HCT116 (cell line): ENCODE data around the gene ANKRD62. TPM values are rescaled to one million over a fixed set of nuclear protein-coding genes. Genes with fewer than 3 reads are reported as not detected.

Experiments
- ATAC-seq: fragments of 200-7000 bp; cut with Tn5 transposase; 2 replicates; pipeline ENCODE4 v1.9.1; 2020; ENCODE audit warnings: mild to moderate bottlenecking, moderate library complexity
- BruUV-seq: library from RNA; stranded (reverse); fragments of 400-500 nt; replicated peaks from 2 replicates; lab custom pipeline; 2021; lab: Mats Ljungman, UMichigan
- CTCF ChIA-PET: fragments of 300-600 bp; sonication (Branson Sonifier 250); formaldehyde crosslinking; loops from one replicate; lab custom pipeline; 2021; ENCODE audit warnings: antibody characterized with exemption; lab: Charles Lee
- POLR2A ChIA-PET: fragments of 300-600, 350-600 bp; sonication (Branson Sonifier 250); formaldehyde crosslinking; loops from one replicate; lab custom pipeline; 2021; ENCODE audit warnings: antibody characterized with exemption; lab: Charles Lee
- RAD21 ChIA-PET, 2 experiments: fragments of 300-600 bp; sonication (Branson Sonifier 250); formaldehyde crosslinking; loops; one replicate each; lab custom pipeline; 2023; ENCODE audit warnings: low total read pairs in 2 of 2; ENCODE audit not compliant: uncharacterized antibody in 2 of 2, unreplicated experiment in 2 of 2, low non-redundant PET in 1 of 2; lab: Charles Lee
- DNase-seq: peaks from one replicate; pipeline ENCODE4 v3.0.0-alpha.2; 2010; ENCODE audit warnings: low read depth, low spot score
- H2AFZ ChIP-seq: fragments of 200-600 bp; shearing (Covaris generic), sonication (generic); 2 replicates; pipeline ENCODE4 v1.6.1; 2017; ENCODE audit warnings: low read depth, mixed run types, mixed read lengths, antibody characterized with exemption, low read length; ENCODE audit not compliant: poor library complexity, severe bottlenecking
- H3K27ac ChIP-seq: 2 replicates; pipeline ENCODE4 v1.5.1; 2012; ENCODE audit warnings: low read depth, low read length
- H3K27me3 ChIP-seq: fragments of 200-600 bp; sonication (generic); 2 replicates; pipeline ENCODE4 v1.6.1; 2016; ENCODE audit warnings: mixed run types, low read length, mixed read lengths; ENCODE audit not compliant: insufficient read depth
- H3K36me3 ChIP-seq, 2 experiments: fragments of 200-500 bp in 1 of 2; fragments of 200-600 bp in 1 of 2; sonication (Bioruptor generic) in 1 of 2; sonication (generic) in 1 of 2; 2 replicates each; pipeline versions ENCODE4 v1.5.1 to v1.6.1; 2014 to 2016; ENCODE audit warnings: low read length in 2 of 2, inconsistent platforms in 1 of 2, mixed read lengths in 1 of 2, mixed run types in 1 of 2; ENCODE audit not compliant: insufficient read depth in 2 of 2, control insufficient read depth in 1 of 2
- H3K4me1 ChIP-seq, 2 experiments: fragments of 200-600 bp in 1 of 2; sonication (generic) in 1 of 2; 2 replicates each; pipeline versions ENCODE4 v1.5.1 to v1.6.1; 2012 to 2017; ENCODE audit warnings: low read length in 2 of 2, inconsistent platforms in 1 of 2, mild to moderate bottlenecking in 1 of 2, mixed read lengths in 1 of 2, mixed run types in 1 of 2, moderate library complexity in 1 of 2; ENCODE audit not compliant: insufficient read depth in 2 of 2, control insufficient read depth in 1 of 2
- H3K4me2 ChIP-seq: fragments of 200-600 bp; sonication (generic); 2 replicates; pipeline ENCODE4 v1.6.1; 2017; ENCODE audit warnings: mixed run types, low read length, mixed read lengths
- H3K4me3 ChIP-seq, 2 experiments: fragments of 200-600 bp in 1 of 2; sonication (generic) in 1 of 2; replicated peaks in 1 of 2; 2 replicates each; pipeline ENCODE4 v1.5.1; 2011 to 2016; ENCODE audit warnings: low read length in 2 of 2, control low read depth in 1 of 2, low read depth in 1 of 2, mild to moderate bottlenecking in 1 of 2, mixed read lengths in 1 of 2, mixed run types in 1 of 2
- H3K79me2 ChIP-seq: fragments of 200-600 bp; sonication (generic); 2 replicates; pipeline ENCODE4 v1.6.1; 2017; ENCODE audit warnings: mild to moderate bottlenecking, mixed run types, low read length, moderate library complexity, mixed read lengths; ENCODE audit not compliant: insufficient read depth
- H3K9ac ChIP-seq: fragments of 200-600 bp; sonication (generic); 2 replicates; pipeline ENCODE4 v1.6.1; 2016; ENCODE audit warnings: low read length, mixed read lengths
- H3K9me2 ChIP-seq: fragments of 200-600 bp; sonication (generic), shearing (Covaris generic); 2 replicates; pipeline ENCODE4 v1.6.1; 2017; ENCODE audit warnings: mixed run types, mild to moderate bottlenecking, moderate library complexity; ENCODE audit not compliant: insufficient read depth
- H3K9me3 ChIP-seq, 2 experiments: fragments of 200-500 bp in 1 of 2; fragments of 200-600 bp in 1 of 2; sonication (Bioruptor generic) in 1 of 2; sonication (generic) in 1 of 2; 2 replicates each; pipeline ENCODE4 v1.6.1; 2014 to 2017; ENCODE audit warnings: low read length in 2 of 2, mixed read lengths in 2 of 2, inconsistent platforms in 1 of 2, low read depth in 1 of 2, mild to moderate bottlenecking in 1 of 2, mixed run types in 1 of 2, moderate library complexity in 1 of 2; ENCODE audit not compliant: control insufficient read depth in 1 of 2, insufficient read depth in 1 of 2
- H4K20me1 ChIP-seq: fragments of 200-600 bp; sonication (generic), shearing (Covaris generic); 2 replicates; pipeline ENCODE4 v1.6.1; 2017; ENCODE audit warnings: mixed run types, mild to moderate bottlenecking, moderate library complexity; ENCODE audit not compliant: insufficient read depth
- CBX3 ChIP-seq: IDR thresholded peaks from 2 replicates; pipeline ENCODE4 v1.6.1; 2012; ENCODE audit warnings: low read depth
- ELF1 ChIP-seq: IDR thresholded peaks from 2 replicates; pipeline ENCODE4 v1.6.1; 2012; ENCODE audit warnings: low read depth, borderline replicate concordance
- EZH2 ChIP-seq: fragments of 200-600 bp; sonication (generic); IDR thresholded peaks from 2 replicates; pipeline ENCODE4 v1.6.1; 2017; ENCODE audit warnings: antibody characterized with exemption, mixed run types
- EZH2phosphoT487 ChIP-seq: fragments of 200-600 bp; IDR thresholded peaks from 2 replicates; pipeline ENCODE4 v1.6.1; 2018; ENCODE audit warnings: antibody characterized with exemption, borderline replicate concordance
- FOSL1 ChIP-seq: IDR thresholded peaks from 2 replicates; pipeline ENCODE4 v1.6.1; 2012; ENCODE audit warnings: low read depth
- JUND ChIP-seq: IDR thresholded peaks from 2 replicates; pipeline ENCODE4 v1.6.1; 2012
- POLR2A ChIP-seq: IDR thresholded peaks from 2 replicates; pipeline ENCODE4 v1.7.0; 2011; ENCODE audit warnings: borderline replicate concordance; ENCODE audit not compliant: insufficient read depth, insufficient read length; ENCODE audit errors: extremely low read depth
- RAD21 ChIP-seq: IDR thresholded peaks from 2 replicates; pipeline ENCODE4 v1.6.1; 2012; ENCODE audit warnings: low read depth, mild to moderate bottlenecking
- SIN3A ChIP-seq: IDR thresholded peaks from 2 replicates; pipeline ENCODE4 v1.6.1; 2012; ENCODE audit warnings: low read depth
- SP1 ChIP-seq: IDR thresholded peaks from 2 replicates; pipeline ENCODE4 v1.6.1; 2012; ENCODE audit warnings: low read depth
- SRF ChIP-seq: IDR thresholded peaks from 2 replicates; pipeline ENCODE4 v1.6.1; 2012; ENCODE audit warnings: low read depth
- TCF7L2 ChIP-seq: IDR thresholded peaks from 2 replicates; pipeline ENCODE4 v1.7.0; 2011; ENCODE audit warnings: borderline replicate concordance, inconsistent platforms; ENCODE audit not compliant: insufficient read depth, insufficient read length; ENCODE audit errors: extremely low read depth
- ZFX ChIP-seq: fragments of 450-650 bp; IDR thresholded peaks from 2 replicates; pipeline ENCODE4 v1.6.1; 2017
- ZNF274 ChIP-seq: fragments of 200-500 bp; sonication (Bioruptor generic); IDR thresholded peaks from 2 replicates; pipeline ENCODE4 v1.6.1; 2014; ENCODE audit warnings: mild to moderate bottlenecking, low read depth, low read length, inconsistent platforms
- intact Hi-C: fragments of 100-400 bp; cut with micrococcal nuclease; formaldehyde crosslinking; loops from 2 replicates; pipeline ENCODE4 v1.10.0; 2022
- total RNA-seq: library from RNA; stranded (reverse); gene quantifications from one replicate; pipeline ENCODE4 v1.2.1, GENCODE V29; 2021; ENCODE audit not compliant: unreplicated experiment
- TF ChIP-seq, protein P1 (sequence below): IDR thresholded peaks from 2 replicates; pipeline ENCODE4 v1.6.1; 2011; ENCODE audit warnings: mild to moderate bottlenecking, low read length, moderate library complexity; ENCODE audit not compliant: insufficient replicate concordance; ENCODE audit errors: extremely low read depth
- TF ChIP-seq, protein P2 (sequence below): IDR thresholded peaks from 2 replicates; pipeline ENCODE4 v1.6.1; 2012

The ANKRD62 gene
- total RNA-seq, 1 experiment from 2014 or later, result 0.34 TPM

DNA sequence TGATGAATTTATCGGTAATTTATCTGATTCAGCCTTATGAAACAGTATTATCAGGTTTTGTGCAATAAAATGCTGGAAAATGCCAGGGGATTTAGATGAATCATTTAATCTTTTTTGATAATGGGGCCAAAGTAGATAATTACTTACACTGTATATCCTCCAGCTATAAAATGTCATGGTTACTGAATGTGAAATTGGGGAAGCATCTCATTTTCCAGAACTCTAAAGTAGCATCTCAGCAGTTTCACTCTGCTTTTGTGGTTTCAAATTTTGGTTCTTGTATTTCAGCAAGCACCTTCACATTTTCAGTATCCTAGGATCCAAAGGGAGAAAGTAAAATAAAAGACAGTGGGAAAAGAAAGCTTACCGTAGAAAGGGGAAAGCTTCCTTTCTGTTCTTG lies 12.8 kb downstream of the ANKRD62 start:
- Histone ChIP-seq H3K9me2 (no peaks in the 10 kb centered on the region), H3K79me2 (no peaks in the 10 kb centered on the region), H3K4me2 (no peak overlapping the region), H3K27ac (no peak overlapping the region), H3K4me1 (no peaks in the 10 kb centered on the region), H3K9me3 (no peaks in the 10 kb centered on the region), H3K27me3 (no peaks in the 10 kb centered on the region), H4K20me1 (no peaks in the 10 kb centered on the region), H3K9ac (no peak overlapping the region), H3K4me3 (no peak overlapping the region), H3K36me3 (no peaks in the 10 kb centered on the region), H2AFZ (no peak overlapping the region)
- no TSS peak for BruUV-seq
- DNase-seq (no peak), ATAC-seq (no peak)
- CTCF ChIA-PET, result no interaction called here
- intact Hi-C loops, result no loop called here
- RAD21 ChIA-PET, result no interaction called here
- no peak for TF ChIP-seq SIN3A
- no peak for TF ChIP-seq TCF7L2
- TF ChIP-seq EZH2phosphoT487, result no peak
- TF ChIP-seq CBX3, result no peak
- TF ChIP-seq SRF, result no peak
- TF ChIP-seq POLR2A, result no peak
- POLR2A ChIA-PET, result no interaction called here

DNA sequence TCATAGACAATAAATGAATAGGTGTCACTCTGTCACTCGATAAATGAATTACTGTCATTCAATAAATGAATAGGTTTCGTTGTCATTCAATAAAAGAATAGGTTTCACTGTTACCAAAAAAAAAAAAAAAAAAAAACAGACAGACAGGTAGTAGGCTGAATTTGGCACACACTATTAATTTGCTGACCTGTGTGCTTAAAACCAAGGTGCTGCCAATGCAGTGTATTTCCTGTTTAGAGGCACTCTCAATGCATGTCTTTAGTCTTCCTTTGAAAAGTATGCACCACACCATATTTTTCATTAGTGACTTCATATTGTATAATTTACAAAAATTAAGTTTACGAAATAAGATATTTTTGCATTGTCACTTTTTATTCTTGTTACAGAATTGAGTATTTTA lies 16.2 kb downstream of the ANKRD62 start:
- RAD21 ChIA-PET, result no interaction called here
- intact Hi-C loops, result no loop called here
- H3K36me3 ChIP-seq, result no peaks in the 10 kb centered on the region
- no peak overlapping the region for H3K9ac ChIP-seq
- H3K4me3 ChIP-seq, result no peak overlapping the region
- H2AFZ ChIP-seq, result no peak overlapping the region
- DNase-seq (no peak), ATAC-seq (no peak)
- CTCF ChIA-PET, result no interaction called here
- no TSS peak for BruUV-seq
- no peak overlapping the region for H3K27ac ChIP-seq
- no peaks in the 10 kb centered on the region for H3K27me3 ChIP-seq
- POLR2A ChIA-PET, result no interaction called here
- no peaks in the 10 kb centered on the region for H3K4me1 ChIP-seq
- H3K9me3 ChIP-seq, result no peaks in the 10 kb centered on the region
- H3K4me2 ChIP-seq, result no peak overlapping the region
- no peaks in the 10 kb centered on the region for H3K79me2 ChIP-seq
- H4K20me1 ChIP-seq, result no peaks in the 10 kb centered on the region
- H3K9me2 ChIP-seq, result no peaks in the 10 kb centered on the region
- TF ChIP-seq FOSL1 (no peak), SP1 (no peak), JUND (no peak), ELF1 (no peak), ZNF274 (no peak), ZFX (no peak), EZH2phosphoT487 (no peak), RAD21 (no peak), POLR2A (no peak), EZH2 (no peak), CBX3 (no peak)
- TF ChIP-seq, protein P1, sequence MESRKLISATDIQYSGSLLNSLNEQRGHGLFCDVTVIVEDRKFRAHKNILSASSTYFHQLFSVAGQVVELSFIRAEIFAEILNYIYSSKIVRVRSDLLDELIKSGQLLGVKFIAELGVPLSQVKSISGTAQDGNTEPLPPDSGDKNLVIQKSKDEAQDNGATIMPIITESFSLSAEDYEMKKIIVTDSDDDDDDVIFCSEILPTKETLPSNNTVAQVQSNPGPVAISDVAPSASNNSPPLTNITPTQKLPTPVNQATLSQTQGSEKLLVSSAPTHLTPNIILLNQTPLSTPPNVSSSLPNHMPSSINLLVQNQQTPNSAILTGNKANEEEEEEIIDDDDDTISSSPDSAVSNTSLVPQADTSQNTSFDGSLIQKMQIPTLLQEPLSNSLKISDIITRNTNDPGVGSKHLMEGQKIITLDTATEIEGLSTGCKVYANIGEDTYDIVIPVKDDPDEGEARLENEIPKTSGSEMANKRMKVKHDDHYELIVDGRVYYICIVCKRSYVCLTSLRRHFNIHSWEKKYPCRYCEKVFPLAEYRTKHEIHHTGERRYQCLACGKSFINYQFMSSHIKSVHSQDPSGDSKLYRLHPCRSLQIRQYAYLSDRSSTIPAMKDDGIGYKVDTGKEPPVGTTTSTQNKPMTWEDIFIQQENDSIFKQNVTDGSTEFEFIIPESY, result no peak
- TF ChIP-seq, protein P2, sequence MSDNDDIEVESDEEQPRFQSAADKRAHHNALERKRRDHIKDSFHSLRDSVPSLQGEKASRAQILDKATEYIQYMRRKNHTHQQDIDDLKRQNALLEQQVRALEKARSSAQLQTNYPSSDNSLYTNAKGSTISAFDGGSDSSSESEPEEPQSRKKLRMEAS, result no peak
- TF ChIP-seq, all 23 proteins: peak for 0
